Measurements from ENCODE around the gene CELF2. TPM values are rescaled to one million over a fixed set of nuclear protein-coding genes. Genes with fewer than 3 reads are reported as not detected.

CELF2 gene
- total RNA-seq, 4 donors from 2014 or later = 120 to 185 (median 154) TPM

GRCh38 chr10:11170574-11170973, 152.9 kb downstream of the CELF2 start:
- TF ChIP-seq CTCF (IDR thresholded peaks at IDR 0.05; ENCODE audit: low read depth) = no peak

GRCh38 chr10:11170993-11171851, 153.6 kb downstream of the CELF2 start:
- TF ChIP-seq CTCF (IDR thresholded peaks at IDR 0.05; ENCODE audit: low read depth) = no peak

GRCh38 chr10:11173042-11173441, 155.4 kb downstream of the CELF2 start:
- TF ChIP-seq CTCF (IDR thresholded peaks at IDR 0.05; ENCODE audit: low read depth) = no peak

- TF ChIP-seq CTCF (IDR thresholded peaks at IDR 0.05; ENCODE audit: low read depth) = no peak
These were observed 158.2 kb downstream of the CELF2 start for GRCh38 chr10:11175823-11176243.

- no peak for TF ChIP-seq CTCF (IDR thresholded peaks at IDR 0.05; ENCODE audit: low read depth)
These were observed 159.1 kb downstream of the CELF2 start for GRCh38 chr10:11176746-11177145.

GRCh38 chr10:11177381-11177780, 159.7 kb downstream of the CELF2 start:
- no peak for TF ChIP-seq CTCF (IDR thresholded peaks at IDR 0.05; ENCODE audit: low read depth)

GRCh38 chr10:11177926-11178471, 160.3 kb downstream of the CELF2 start:
- no peak for TF ChIP-seq CTCF (IDR thresholded peaks at IDR 0.05; ENCODE audit: low read depth)

Data from subcutaneous adipose tissue (tissue), 4 donors.